GM18873 (cell line): Measurements from ENCODE around the gene RASL10B.

Experiments
- ATAC-seq: cut with Tn5 transposase; IDR thresholded peaks from one replicate; pipeline ENCODE4 v1.9.1; 2021; ENCODE audit warnings: mild to moderate bottlenecking, moderate library complexity, moderate number of reproducible peaks; ENCODE audit not compliant: unreplicated experiment, low FRiP score

RASL10B gene

GRCh38 chr17:35763767-35764122 is 32.3 kb downstream of the RASL10B start:
- ATAC-seq, result no peak

DNA sequence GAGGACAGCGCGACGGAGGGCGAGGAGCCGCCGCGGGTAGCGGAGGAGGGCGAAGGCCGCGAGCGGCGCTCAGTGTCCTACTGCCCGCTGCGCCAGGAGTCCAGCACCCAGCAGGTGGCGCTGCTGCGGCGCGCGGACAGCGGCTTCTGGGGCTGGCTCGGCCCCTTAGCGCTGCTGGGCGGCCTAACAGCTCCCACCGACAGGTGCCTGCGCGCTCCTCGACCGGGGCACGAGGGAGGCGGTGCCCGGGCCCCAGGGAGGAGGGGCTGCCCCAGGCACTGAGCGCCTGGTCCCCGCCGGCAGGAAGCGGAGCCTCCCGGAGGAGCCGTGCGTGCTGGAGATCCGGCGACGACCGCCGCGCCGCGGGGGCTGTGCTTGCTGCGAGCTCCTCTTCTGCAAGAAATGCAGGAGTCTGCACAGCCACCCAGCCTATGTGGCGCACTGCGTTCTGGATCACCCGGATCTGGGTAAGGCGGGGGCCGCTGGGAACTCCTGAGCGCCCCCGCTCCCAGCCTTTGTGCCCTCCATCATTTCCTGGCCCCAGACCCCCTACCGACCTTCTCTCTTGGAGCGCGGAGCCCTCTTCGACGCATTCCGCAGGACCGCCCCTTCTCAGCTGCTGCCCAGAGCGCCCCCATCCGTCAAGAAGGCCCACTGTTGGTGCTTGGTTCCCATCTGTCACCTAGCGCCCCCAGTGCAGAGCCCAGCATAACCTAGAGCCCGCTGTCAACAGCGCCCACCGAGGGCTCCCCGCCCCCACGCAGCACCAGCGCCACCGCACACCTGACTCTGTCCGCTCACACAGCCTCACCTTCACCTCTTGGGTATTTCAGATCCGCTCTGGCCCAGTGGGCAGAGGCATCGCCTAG is 32.9 kb downstream of the RASL10B start:
- ATAC-seq, result peak; percentile 62

DNA sequence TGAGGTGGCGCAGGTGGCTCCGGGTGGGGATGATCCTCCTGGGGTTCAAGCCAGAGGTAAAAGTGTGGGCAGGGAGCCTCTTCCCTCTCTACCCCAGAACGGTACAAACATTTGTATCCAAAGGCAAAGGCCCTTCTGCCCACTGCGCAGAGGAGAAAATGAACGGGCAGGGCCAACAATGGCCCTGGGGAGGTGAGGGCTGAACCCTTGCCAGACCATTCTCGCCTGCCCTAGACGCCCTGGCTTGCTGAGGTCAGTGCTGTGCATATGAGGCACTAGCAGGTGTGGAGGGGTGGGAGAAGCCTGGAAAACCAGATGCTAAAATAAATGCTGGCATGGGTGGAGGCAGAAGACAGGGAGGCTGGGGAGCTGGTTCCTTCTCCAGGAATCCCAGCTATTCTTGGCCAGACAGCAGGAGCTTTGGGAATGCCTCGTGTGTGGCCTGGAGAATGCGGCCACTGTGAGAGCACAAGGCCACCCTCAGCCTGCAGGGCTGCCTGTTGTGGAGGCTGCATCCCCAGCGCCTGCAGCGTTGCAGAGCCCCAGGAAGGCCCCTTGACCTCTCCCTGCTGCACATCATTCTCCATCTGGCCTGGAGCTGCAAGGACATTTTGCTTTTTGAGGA is 33.8 kb downstream of the RASL10B start:
- ATAC-seq, result no peak

DNA sequence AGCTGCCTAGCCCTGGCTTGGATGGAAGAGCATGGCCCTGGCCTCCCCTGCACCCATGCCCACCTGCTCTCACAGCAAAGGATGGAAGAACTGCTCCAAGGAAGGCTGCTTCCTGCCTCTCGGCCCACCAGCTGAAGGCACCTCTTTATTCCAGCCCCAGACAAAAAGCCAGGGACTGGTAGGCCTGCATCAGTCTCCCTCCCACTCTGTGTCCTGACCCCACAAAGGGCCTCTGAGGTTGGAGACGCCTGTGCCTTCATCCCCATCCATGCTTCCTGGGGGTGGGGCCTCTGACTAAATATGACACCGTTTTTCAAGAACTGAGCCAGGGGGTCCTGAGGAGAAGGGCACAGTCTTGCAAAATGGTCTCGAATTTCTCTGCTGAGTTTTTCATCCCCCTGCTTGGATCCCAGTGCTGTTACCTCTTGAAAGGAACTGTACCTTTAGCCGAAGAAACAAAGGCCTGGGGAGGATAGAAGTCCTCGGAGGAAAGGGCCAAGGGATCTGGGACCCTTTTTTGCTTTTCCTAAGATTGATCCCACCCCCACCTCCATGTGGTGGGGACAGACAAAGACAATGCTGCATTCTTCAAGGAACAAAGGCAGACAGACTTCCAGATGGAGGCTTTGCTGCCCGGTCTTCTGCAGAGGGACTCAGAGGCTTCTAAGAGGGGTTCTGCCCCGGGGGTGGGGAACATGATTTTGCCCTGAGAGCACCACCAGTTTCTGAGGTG is 34.5 kb downstream of the RASL10B start:
- no peak for ATAC-seq

DNA sequence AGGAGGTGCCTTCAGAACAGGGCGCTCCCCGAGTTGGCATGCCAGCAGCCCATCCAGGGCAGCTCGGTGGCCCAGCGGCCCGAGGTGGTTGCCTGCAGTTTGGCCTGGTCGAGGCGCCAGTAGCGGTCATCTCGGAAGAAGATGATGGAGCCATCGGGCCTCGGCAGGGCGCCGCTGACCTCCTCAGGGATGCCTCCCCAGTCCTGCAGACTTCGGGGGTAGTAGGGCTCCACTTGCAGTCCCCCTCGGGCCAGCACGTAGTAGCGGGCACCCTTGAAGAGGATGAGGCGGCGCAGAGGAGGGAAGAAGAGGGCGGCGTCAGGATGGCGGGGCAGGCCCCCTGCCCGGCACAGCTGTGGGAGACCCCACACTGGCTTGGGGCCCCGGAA is 35.0 kb downstream of the RASL10B start:
- ATAC-seq, result no peak

GRCh38 chr17:35766903-35767510 is 35.6 kb downstream of the RASL10B start:
- no peak for ATAC-seq

DNA sequence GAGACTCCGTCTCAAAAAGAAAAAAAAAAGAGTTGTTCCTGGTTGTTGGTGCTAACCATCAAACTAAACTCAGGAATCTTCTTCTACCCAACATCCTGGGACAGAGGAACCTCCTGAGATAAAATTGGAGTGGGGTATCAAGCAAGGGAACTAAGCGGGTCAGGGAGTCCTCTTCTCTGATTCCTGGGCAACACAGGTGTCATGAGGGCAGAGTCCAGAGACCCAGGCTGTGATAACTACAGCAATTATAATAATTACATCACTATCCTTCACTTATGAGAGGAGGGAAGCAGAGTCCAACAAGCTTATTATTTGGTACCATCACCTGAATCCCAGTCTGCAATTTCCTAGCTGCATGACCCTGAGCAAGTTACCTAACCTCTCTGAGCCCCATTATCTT is 37.4 kb downstream of the RASL10B start:
- no peak for ATAC-seq

DNA sequence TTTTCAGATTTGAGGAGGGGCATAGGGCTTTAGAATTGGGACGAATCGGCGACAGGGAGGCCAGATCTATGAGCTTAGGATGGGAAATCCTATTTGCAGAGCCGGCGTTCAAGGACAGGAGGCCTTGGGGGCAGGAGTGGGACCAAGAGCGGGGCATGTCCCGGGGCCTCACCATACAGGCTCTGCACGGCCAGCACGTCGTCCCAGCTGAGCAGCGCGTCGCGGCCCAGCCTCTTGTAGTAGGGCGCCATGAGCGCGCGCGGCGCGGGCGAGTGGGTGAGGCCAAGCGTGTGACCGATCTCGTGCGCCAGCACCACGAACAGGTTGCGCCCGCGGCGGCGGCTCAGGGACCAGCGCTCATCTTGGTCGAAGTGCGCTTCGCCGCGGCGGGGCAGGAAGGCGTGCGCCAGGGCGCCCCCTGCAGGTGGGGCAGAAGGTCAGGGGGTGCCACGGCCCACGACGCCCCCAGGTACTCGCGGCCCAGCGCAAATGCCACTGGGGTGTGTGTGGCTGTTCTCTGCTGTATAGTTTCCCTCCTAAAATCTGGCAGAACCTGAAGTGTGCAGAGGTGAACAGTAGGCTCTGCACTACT is 38.6 kb downstream of the RASL10B start:
- no peak for ATAC-seq

- no peak for ATAC-seq
These were observed 41.7 kb downstream of the RASL10B start for GRCh38 chr17:35773129-35773528.

DNA sequence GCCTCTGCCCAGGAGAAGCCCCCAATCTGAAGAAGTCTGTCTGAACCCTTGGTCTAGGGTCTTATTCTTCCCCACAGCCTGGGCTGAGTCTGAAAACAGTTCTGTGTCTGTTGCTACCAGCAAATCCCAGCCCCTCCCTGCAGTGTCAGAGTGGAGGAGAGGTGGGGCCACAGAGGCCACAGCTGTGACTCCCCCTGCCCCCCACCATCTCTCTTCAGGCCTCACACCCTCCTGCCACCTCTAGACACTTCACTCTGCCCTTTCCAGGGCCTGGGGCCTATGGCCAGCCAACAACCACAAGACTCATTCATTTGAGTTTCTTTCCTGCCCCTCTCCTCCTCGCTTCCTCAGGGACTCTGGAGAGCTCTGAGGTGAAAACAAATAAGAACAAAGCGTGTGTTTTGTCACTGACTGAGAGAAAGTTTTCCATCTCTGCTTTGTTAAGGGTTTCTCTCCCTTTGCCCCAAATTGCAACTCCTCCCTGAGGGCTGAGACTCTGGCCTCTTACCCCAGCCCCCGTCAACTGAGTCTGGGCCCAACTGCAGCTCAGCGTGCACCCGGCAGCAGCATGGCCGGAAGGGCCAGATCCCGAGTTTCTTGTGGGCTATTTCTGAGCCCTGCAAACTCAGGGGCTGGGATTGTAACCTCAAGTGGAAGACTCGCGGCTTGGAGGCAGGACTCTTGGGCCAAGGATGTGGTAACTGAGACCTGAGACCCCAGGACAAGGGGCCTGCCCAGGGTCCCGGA is 42.4 kb downstream of the RASL10B start:
- ATAC-seq, result no peak

DNA sequence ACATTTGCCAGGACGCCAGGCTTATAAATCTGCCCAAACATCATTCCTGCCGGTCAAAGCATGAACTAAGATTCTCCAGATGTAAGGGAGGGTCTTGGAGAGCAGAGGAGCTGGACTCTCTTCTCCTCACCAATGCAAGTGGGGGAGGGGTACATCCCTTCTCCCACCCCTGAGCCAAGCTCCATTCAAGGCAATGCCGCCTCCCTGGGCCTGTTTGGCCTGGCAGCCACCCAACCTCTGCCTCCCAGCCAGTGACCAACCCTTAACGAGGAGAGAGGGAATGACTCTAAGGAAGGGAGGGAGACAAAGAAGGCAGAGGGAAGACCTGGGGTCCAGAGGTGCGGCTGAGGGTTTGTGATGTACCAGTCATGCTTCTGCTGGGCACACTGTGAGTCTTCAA is 43.1 kb downstream of the RASL10B start:
- ATAC-seq, result no peak

DNA sequence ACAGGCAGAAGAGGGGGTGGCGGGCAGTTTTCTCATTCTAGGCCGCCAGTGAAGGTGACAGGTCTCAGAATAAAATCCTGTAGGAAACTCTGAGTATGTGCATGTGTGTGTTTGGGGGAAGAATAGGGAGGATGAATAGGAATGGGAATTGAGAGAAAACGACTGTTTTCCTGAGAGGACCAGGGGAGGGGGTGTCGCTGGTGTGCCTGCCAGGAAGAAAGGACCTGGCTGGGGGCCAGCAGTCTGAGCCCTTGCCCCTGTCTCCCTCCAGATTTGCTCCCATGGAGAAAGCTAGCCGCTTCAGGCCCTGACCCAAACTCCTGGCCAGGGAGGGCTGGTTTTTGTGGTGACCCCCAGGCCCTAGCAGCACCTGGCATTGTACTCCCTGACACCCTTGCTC is 43.6 kb downstream of the RASL10B start:
- ATAC-seq, result no peak

- ATAC-seq, result no peak
These were observed 44.1 kb downstream of the RASL10B start for GRCh38 chr17:35775583-35775982.

- no peak for ATAC-seq
These were observed 47.3 kb downstream of the RASL10B start for GRCh38 chr17:35778641-35779196.

GRCh38 chr17:35780950-35781349 is 49.5 kb downstream of the RASL10B start:
- ATAC-seq, result no peak

DNA sequence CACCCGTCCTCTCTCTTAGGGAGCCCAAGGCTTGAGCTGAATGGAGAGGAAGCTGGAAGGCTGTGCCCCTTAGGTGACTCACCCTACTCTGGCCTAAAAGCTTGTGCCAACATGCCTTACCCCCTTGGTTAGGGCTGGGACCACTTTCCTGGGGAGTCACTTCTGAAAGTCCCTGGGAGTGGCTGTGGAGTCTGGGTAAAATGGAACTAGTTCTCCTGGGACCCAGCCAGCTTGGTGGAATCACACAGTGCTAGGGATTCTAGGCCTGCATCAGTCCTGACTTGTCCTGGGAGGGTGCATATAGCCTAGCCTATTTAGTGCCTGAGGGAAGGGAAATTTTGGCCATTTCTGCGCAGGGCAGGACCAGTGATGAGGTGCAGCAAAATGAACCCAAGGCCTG is 53.5 kb downstream of the RASL10B start:
- no peak for ATAC-seq

DNA sequence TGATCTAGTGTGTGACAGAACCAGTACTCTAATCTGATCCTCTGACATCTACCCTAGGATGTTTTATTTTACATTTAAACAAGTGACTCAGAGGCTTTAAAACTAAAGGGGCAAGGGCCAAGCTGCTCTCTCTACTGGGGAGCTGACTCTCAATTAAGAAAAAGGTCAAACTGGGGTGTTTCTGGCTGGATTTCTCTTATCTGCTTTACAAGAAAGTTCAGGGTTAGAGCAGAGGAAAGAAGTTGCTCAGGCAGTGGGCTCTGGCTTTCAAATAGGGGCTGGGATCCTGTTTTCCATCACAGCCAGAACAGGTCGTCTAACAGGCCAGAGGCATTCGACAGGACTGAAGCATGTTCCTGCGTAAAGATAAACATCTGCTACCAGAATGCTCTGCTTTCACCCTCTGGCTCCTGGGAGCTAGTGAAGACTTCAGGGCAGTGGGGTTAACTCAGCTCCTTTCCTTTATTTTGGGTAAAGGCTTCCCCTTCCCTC is 55.5 kb downstream of the RASL10B start:
- no peak for ATAC-seq

- ATAC-seq, result no peak
These were observed 57.3 kb downstream of the RASL10B start for GRCh38 chr17:35788477-35789368.

GRCh38 chr17:35790841-35791240 is 59.4 kb downstream of the RASL10B start:
- no peak for ATAC-seq
